Measurements from ENCODE around the gene PDCD5. TPM values are rescaled to one million over a fixed set of nuclear protein-coding genes. Genes with fewer than 3 reads are reported as not detected.

PDCD5 gene
- total and polyA plus RNA-seq, 2 donors (not counting 3 experiments of a cell fraction or from before 2014, with no cell fraction given) = 51.7 to 154 TPM

DNA sequence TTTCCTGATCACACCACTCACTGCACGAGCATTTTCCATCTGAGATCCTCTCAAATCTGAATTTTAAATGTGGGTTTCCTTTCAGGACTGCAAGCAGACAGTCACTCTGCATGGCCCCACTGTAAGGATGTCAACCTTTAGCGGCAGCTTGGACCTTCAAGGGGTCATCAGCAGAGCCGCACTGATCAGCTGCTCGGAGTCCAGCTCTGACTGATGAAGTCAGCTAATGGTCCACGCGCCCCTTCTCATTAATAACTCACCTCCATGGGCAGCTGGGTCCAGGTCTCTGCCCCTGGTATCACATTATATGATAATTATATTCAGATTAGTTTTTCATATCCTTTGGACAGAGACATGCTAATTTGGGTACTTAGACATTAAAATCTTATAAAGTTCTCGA, 36.1 kb upstream of the PDCD5 start:
- TF ChIP-seq POLR2AphosphoS5 (IDR thresholded peaks at IDR 0.05; ENCODE audit: insufficient read depth, low read depth, low read length) (no peak), GATA2 (IDR thresholded peaks at IDR 0.05; ENCODE audit: insufficient read depth, insufficient read length, low read depth, low read length) (no peak), JUN (IDR thresholded peaks at IDR 0.05; ENCODE audit: borderline replicate concordance, insufficient read depth, insufficient read length, low read depth) (no peak)
- TF ChIP-seq, protein P1, sequence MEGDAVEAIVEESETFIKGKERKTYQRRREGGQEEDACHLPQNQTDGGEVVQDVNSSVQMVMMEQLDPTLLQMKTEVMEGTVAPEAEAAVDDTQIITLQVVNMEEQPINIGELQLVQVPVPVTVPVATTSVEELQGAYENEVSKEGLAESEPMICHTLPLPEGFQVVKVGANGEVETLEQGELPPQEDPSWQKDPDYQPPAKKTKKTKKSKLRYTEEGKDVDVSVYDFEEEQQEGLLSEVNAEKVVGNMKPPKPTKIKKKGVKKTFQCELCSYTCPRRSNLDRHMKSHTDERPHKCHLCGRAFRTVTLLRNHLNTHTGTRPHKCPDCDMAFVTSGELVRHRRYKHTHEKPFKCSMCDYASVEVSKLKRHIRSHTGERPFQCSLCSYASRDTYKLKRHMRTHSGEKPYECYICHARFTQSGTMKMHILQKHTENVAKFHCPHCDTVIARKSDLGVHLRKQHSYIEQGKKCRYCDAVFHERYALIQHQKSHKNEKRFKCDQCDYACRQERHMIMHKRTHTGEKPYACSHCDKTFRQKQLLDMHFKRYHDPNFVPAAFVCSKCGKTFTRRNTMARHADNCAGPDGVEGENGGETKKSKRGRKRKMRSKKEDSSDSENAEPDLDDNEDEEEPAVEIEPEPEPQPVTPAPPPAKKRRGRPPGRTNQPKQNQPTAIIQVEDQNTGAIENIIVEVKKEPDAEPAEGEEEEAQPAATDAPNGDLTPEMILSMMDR (IDR thresholded peaks at IDR 0.05; ENCODE audit: extremely low read depth in 1 of 2, insufficient read depth in 1 of 2, low read depth in 1 of 2, low read length in 2 of 2) = no peak
- Histone ChIP-seq H4K20me1 (replicated peaks; ENCODE audit: control insufficient read depth, extremely low read depth, insufficient read depth, low read length) (no peaks in the 10 kb centered on the region), H3K9me1 (replicated peaks; ENCODE audit: control insufficient read depth, extremely low read depth, insufficient read depth, low read length) (no peaks in the 10 kb centered on the region), H3K36me3 (ENCODE audit: control insufficient read depth in 2 of 2, extremely low read depth in 1 of 2, insufficient read depth in 2 of 2, low read length in 2 of 2) (no peaks in the 10 kb centered on the region), H3K4me3 (replicated peaks in 1 of 3; ENCODE audit: insufficient read depth in 1 of 3, low read depth in 1 of 3, low read length in 3 of 3) (no peak overlapping the region), H3K4me2 (ENCODE audit: insufficient read depth, low read length) (no peak overlapping the region), H2AFZ (ENCODE audit: low read depth, low read length) (no peak overlapping the region), H3K4me1 (ENCODE audit: control insufficient read depth, extremely low read depth, insufficient read depth, low read length) (no peaks in the 10 kb centered on the region), H3K9ac (replicated peaks; ENCODE audit: extremely low read depth, insufficient read depth, low read length) (no peak overlapping the region), H3K27ac (ENCODE audit: insufficient read depth, low read depth, low read length) (no peak overlapping the region), H3K9me3 (replicated peaks; ENCODE audit: control insufficient read depth, insufficient read depth, low read length) (no peaks in the 10 kb centered on the region), H3K79me2 (ENCODE audit: control insufficient read depth, insufficient read depth, low read length) (no peaks in the 10 kb centered on the region), H3K27me3 (ENCODE audit: control insufficient read depth in 2 of 2, insufficient read depth in 2 of 2, low read length in 2 of 2) (no peaks in the 10 kb centered on the region)
- ChIA-PET CTCF (interaction anchor here (0.6 to 0.9 kb wide), 3 partner anchors 36 to 467 kb away, joined by 3 read pairs; partner anchors contain the start of gene PDCD5), POLR2A (no interaction called here)
- intact Hi-C loops (cut with micrococcal nuclease) = no loop called here
- no peak for DNase-seq (ENCODE audit: low read depth, low spot score)
- FAIRE-seq = no peak
- dilution Hi-C loops (cut with MboI; ENCODE audit: extremely low pct_ligation_motif_present, low sequenced_read_pairs) = no loop called here
- no TSS peak for BruUV-seq (replicated peaks)

DNA sequence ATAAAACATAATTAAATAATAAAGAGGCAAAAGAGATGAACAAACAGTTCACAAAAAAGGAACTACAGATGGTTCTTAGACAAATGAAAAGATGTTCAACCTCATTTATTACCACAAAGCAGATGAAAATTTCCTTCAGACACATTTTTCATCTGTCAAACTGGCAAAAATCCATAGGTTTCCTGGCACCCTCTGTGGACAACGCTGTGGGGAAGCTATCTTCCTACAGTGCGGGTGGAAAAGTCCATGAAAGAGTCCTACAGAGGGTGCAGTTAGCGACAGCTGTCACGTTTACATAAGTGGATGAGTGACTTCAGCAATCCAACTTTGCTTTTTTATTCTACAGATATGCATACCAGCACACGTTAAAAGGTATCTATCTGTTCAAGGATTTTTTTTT, 30.3 kb upstream of the PDCD5 start:
- H3K27ac ChIP-seq (ENCODE audit: insufficient read depth, low read depth, low read length) = no peak overlapping the region
- H3K4me3 ChIP-seq (replicated peaks in 1 of 3; ENCODE audit: insufficient read depth in 1 of 3, low read depth in 1 of 3, low read length in 3 of 3) = no peak overlapping the region
- H3K4me1 ChIP-seq (ENCODE audit: control insufficient read depth, extremely low read depth, insufficient read depth, low read length) = no peaks in the 10 kb centered on the region
- H3K4me2 ChIP-seq (ENCODE audit: insufficient read depth, low read length) = no peak overlapping the region
- H3K27me3 ChIP-seq (ENCODE audit: control insufficient read depth in 2 of 2, insufficient read depth in 2 of 2, low read length in 2 of 2) = no peaks in the 10 kb centered on the region
- no peak overlapping the region for H3K9ac ChIP-seq (replicated peaks; ENCODE audit: extremely low read depth, insufficient read depth, low read length)
- FAIRE-seq (no peak), DNase-seq (ENCODE audit: low read depth, low spot score) (no peak)
- H2AFZ ChIP-seq (ENCODE audit: low read depth, low read length) = no peak overlapping the region
- H4K20me1 ChIP-seq (replicated peaks; ENCODE audit: control insufficient read depth, extremely low read depth, insufficient read depth, low read length) = no peaks in the 10 kb centered on the region
- ChIA-PET CTCF (no interaction called here), POLR2A (no interaction called here)
- no TSS peak for BruUV-seq (replicated peaks)
- no peaks in the 10 kb centered on the region for H3K79me2 ChIP-seq (ENCODE audit: control insufficient read depth, insufficient read depth, low read length)
- TF ChIP-seq GATA2 (IDR thresholded peaks at IDR 0.05; ENCODE audit: insufficient read depth, insufficient read length, low read depth, low read length) = no peak
- TF ChIP-seq EZH2 (IDR thresholded peaks at IDR 0.05; ENCODE audit: borderline replicate concordance, low read depth, low read length, severe bottlenecking) = no peak
- TF ChIP-seq, protein P2, sequence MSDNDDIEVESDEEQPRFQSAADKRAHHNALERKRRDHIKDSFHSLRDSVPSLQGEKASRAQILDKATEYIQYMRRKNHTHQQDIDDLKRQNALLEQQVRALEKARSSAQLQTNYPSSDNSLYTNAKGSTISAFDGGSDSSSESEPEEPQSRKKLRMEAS (IDR thresholded peaks at IDR 0.05; ENCODE audit: insufficient read depth, insufficient read length) = no peak
- TF ChIP-seq FOS (IDR thresholded peaks at IDR 0.05; ENCODE audit: borderline replicate concordance, insufficient read depth, low read length) = no peak
- TF ChIP-seq, protein P1 (IDR thresholded peaks at IDR 0.05; ENCODE audit: extremely low read depth in 1 of 2, insufficient read depth in 1 of 2, low read depth in 1 of 2, low read length in 2 of 2) = no peak
- no peak for TF ChIP-seq MYC (IDR thresholded peaks at IDR 0.05; ENCODE audit: low read depth, low read length)
- TF ChIP-seq POLR2AphosphoS5 (IDR thresholded peaks at IDR 0.05; ENCODE audit: insufficient read depth, low read depth, low read length) = no peak
- no peak for TF ChIP-seq JUN (IDR thresholded peaks at IDR 0.05; ENCODE audit: borderline replicate concordance, insufficient read depth, insufficient read length, low read depth)
- no peak for TF ChIP-seq POLR2A (IDR thresholded peaks at IDR 0.05; ENCODE audit: low read depth, low read length)
- dilution Hi-C loops (cut with MboI; ENCODE audit: extremely low pct_ligation_motif_present, low sequenced_read_pairs) = no loop called here
- H3K9me3 ChIP-seq (replicated peaks; ENCODE audit: control insufficient read depth, insufficient read depth, low read length) = no peaks in the 10 kb centered on the region
- H3K9me1 ChIP-seq (replicated peaks; ENCODE audit: control insufficient read depth, extremely low read depth, insufficient read depth, low read length) = no peaks in the 10 kb centered on the region
- intact Hi-C loops (cut with micrococcal nuclease) = no loop called here
- no peaks in the 10 kb centered on the region for H3K36me3 ChIP-seq (ENCODE audit: control insufficient read depth in 2 of 2, extremely low read depth in 1 of 2, insufficient read depth in 2 of 2, low read length in 2 of 2)
